A673 (cell line): Measurements from ENCODE around the gene ABHD16B. TPM values are rescaled to one million over a fixed set of nuclear protein-coding genes. Genes with fewer than 3 reads are reported as not detected.
"Not testable (repeated sequence)": the region's sequence is repeated elsewhere in the genome, so short reads cannot be mapped to it uniquely, and the experiment has no call there.

Source experiments
- BruUV-seq: library from RNA; stranded (reverse); fragments of 400-500 nt; replicated peaks from 2 replicates; lab custom pipeline; 2021; lab: Mats Ljungman, UMichigan
- CTCF ChIA-PET: fragments of 300-600 bp; sonication (Branson Sonifier 250); formaldehyde crosslinking; loops from one replicate; lab custom pipeline; 2022; ENCODE audit warnings: antibody characterized with exemption; lab: Charles Lee
- POLR2A ChIA-PET: fragments of 300-600 bp; sonication (Branson Sonifier 250); formaldehyde crosslinking; loops from one replicate; lab custom pipeline; 2022; ENCODE audit warnings: antibody characterized with exemption; ENCODE audit not compliant: low non-redundant PET; lab: Charles Lee
- DNase-seq: peaks from one replicate; pipeline ENCODE4 v3.0.0-alpha.2; 2015; ENCODE audit warnings: low spot score
- H3K27ac ChIP-seq: fragments of 200-600 bp; sonication (generic); 2 replicates; pipeline ENCODE4 v1.5.1; 2016; ENCODE audit warnings: mixed run types, low read depth, mild to moderate bottlenecking, mixed read lengths, antibody characterized with exemption, low read length; ENCODE audit not compliant: poor library complexity, severe bottlenecking
- H3K27me3 ChIP-seq: fragments of 200-600 bp; sonication (generic); replicated peaks from 2 replicates; pipeline ENCODE4 v1.6.1; 2017; ENCODE audit warnings: mixed run types, low read depth, mild to moderate bottlenecking, mixed read lengths, antibody characterized with exemption, low read length; ENCODE audit not compliant: insufficient read depth, poor library complexity
- H3K36me3 ChIP-seq: fragments of 200-600 bp; sonication (generic); 2 replicates; pipeline ENCODE4 v1.6.1; 2016; ENCODE audit warnings: mixed run types, mild to moderate bottlenecking, mixed read lengths, antibody characterized with exemption, low read length; ENCODE audit not compliant: insufficient read depth, poor library complexity, severe bottlenecking
- H3K4me1 ChIP-seq: fragments of 200-600 bp; sonication (generic); 2 replicates; pipeline ENCODE4 v1.6.1; 2017; ENCODE audit warnings: mixed run types, mild to moderate bottlenecking, mixed read lengths, antibody characterized with exemption, low read length; ENCODE audit not compliant: insufficient read depth, poor library complexity, severe bottlenecking
- H3K4me3 ChIP-seq: fragments of 200-600 bp; sonication (generic); 2 replicates; pipeline ENCODE4 v1.5.1; 2016; ENCODE audit warnings: low read depth, mixed run types, mild to moderate bottlenecking, mixed read lengths, low read length; ENCODE audit not compliant: poor library complexity, severe bottlenecking
- H3K9me3 ChIP-seq: fragments of 200-600 bp; sonication (generic); 2 replicates; pipeline ENCODE4 v1.6.1; 2016; ENCODE audit warnings: mixed run types, low read depth, mild to moderate bottlenecking, mixed read lengths, antibody characterized with exemption, low read length; ENCODE audit not compliant: poor library complexity, severe bottlenecking
- CTCF ChIP-seq: fragments of 300-800, 200-600 bp; sonication (generic); conservative IDR thresholded peaks from 2 replicates; pipeline ENCODE4 v1.5.1; 2017; ENCODE audit warnings: low read depth, mild to moderate bottlenecking, antibody characterized with exemption, low read length, moderate library complexity, mixed read lengths
- EZH2 ChIP-seq: fragments of 200-600 bp; sonication (generic); IDR thresholded peaks from 2 replicates; pipeline ENCODE4 v1.6.1; 2017; ENCODE audit warnings: borderline replicate concordance, low read depth, mild to moderate bottlenecking, mixed read lengths, antibody characterized with exemption, low read length; ENCODE audit not compliant: poor library complexity, severe bottlenecking
- intact Hi-C: fragments of 100-400 bp; cut with micrococcal nuclease; formaldehyde crosslinking; loops from one replicate; pipeline ENCODE4 v1.10.0; 2022; ENCODE audit not compliant: unreplicated experiment
- total RNA-seq: library from RNA; stranded (reverse); gene quantifications from 2 replicates; pipeline ENCODE4 v1.2.3, GENCODE V29; 2021

The ABHD16B gene
- total RNA-seq, 1 experiment from 2014 or later, result not detected

GRCh38 chr20:63864978-63865640 is 3.8 kb downstream of the ABHD16B start, which contains the start of gene TPD52L2:
Gene TPD52L2 (plus strand): TSS chr20:63865270. CDS start chr20:63865366, 96 bp downstream.
- H3K27ac ChIP-seq, result peak within 1 kb of the TSS; percentile 92
- ChIA-PET CTCF (interaction anchor here (0.5 kb wide), 1 partner anchor 80 kb away, joined by 5 read pairs; no protein-coding TSS in a partner anchor), POLR2A (interaction anchor here (0.5 to 0.6 kb wide), 2 partner anchors 200 to 363 kb away, joined by 3 to 5 read pairs; no protein-coding TSS in a partner anchor)
- no peaks in the 10 kb centered on the region for H3K27me3 ChIP-seq
- BruUV-seq, result no TSS peak
- DNase-seq, result peak; percentile 99
- H3K36me3 ChIP-seq, result peaks cover 13% of the 10 kb centered on the region
- intact Hi-C loops, result no loop called here
- H3K4me3 ChIP-seq, result peak within 1 kb of the TSS; percentile 88
- no peak for TF ChIP-seq EZH2
- no peak for TF ChIP-seq CTCF
- H3K9me3 ChIP-seq, result no peaks in the 10 kb centered on the region
- H3K4me1 ChIP-seq, result no peaks in the 10 kb centered on the region

- H3K27me3 ChIP-seq, H3K4me3 ChIP-seq, intact Hi-C loops, H3K9me3 ChIP-seq, H3K27ac ChIP-seq, H3K4me1 ChIP-seq, BruUV-seq, DNase-seq: not testable (repeated sequence)
- ChIA-PET CTCF (interaction anchor here (0.7 kb wide), 2 partner anchors 49 to 113 kb away, joined by 4 to 5 read pairs; no protein-coding TSS in a partner anchor), POLR2A (interaction anchor here (0.5 to 0.6 kb wide), 2 partner anchors 123 to 343 kb away, joined by 6 to 20 read pairs; no protein-coding TSS in a partner anchor)
- peaks cover 19% of the 10 kb centered on the region for H3K36me3 ChIP-seq
These were observed 5.7 kb downstream of the ABHD16B start for GRCh38 chr20:63867042-63867441.

- no peaks in the 10 kb centered on the region for H3K4me1 ChIP-seq
- TF ChIP-seq CTCF, result no peak
- TF ChIP-seq EZH2, result no peak
- ChIA-PET CTCF (no interaction called here), POLR2A (no interaction called here)
- no peak for DNase-seq
- H3K27ac ChIP-seq, result no peak overlapping the region
- H3K27me3 ChIP-seq, result no peaks in the 10 kb centered on the region
- H3K9me3 ChIP-seq, result no peaks in the 10 kb centered on the region
- TSS peak; percentile 20 for BruUV-seq
- intact Hi-C loops, result no loop called here
- H3K36me3 ChIP-seq, result peaks cover 19% of the 10 kb centered on the region
- no peak overlapping the region for H3K4me3 ChIP-seq
These were observed 7.0 kb downstream of the ABHD16B start for GRCh38 chr20:63868264-63868663.
